Left renal cortex interstitium (tissue), 4 donors: ENCODE measurements around the gene PIP5KL1. TPM values are rescaled to one million over a fixed set of nuclear protein-coding genes. Genes with fewer than 3 reads are reported as not detected.

Source experiments
- DNase-seq, 4 donors: peaks; one replicate each; pipeline ENCODE4 v3.0.0-alpha.2; 2013; ENCODE audit warnings: low read depth in 4 of 4, low spot score in 2 of 4, missing footprints in 1 of 4
- polyA plus RNA-seq, 4 donors: library from polyadenylated mRNA; unstranded; fragments of 120-200 nt; gene quantifications; one replicate each; pipeline ENCODE4 v1.2.1, GENCODE V29; 2013; ENCODE audit not compliant: insufficient read length in 4 of 4

Gene PIP5KL1
- polyA plus RNA-seq, 4 donors, result 1.1 to 2.8 (median 2.3) TPM

DNA sequence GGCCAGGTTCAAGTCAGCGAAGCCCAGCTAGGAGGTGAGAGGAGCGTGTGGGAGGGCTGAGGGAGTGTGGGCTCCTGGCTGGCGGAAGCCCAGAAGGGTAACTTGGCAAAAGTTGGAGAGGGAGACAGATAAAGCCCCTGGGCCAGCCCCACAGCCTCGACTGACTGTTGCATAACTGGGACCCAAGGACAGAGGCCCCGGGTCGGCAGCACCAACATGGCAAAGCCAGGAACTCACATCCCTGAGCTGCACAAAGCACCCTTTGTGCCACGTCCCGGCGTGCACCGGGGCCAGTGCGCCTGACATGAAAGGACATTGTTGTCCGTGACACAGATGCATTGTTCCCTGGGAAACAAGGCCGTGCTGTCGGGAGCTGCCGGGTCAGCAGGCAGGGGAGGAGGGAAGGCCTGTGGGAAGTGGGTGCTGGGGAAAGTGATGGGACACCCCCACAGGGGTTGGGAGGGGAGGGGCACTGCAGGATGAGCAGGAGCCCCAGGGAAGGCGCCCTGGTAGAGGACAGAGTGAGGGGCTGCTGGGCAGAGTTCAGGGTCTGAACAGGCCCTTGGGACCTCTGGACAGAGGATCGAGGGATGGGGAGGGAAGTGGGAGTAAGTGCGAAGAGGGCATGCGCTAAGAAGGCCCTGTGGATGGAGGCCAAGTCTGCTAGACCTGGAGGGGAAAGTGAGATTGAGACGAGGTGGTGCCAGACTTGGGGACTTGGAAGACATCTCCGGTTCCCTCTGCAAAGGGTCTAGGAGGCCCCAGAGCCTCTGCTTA, 20.1 kb upstream of the PIP5KL1 start:
- no peak for DNase-seq

- DNase-seq, result no peak
Measured at GRCh38 chr9:127949827-127950512, 19.4 kb upstream of the PIP5KL1 start.

- no peak for DNase-seq
Measured at GRCh38 chr9:127947841-127948710, 17.5 kb upstream of the PIP5KL1 start.

DNA sequence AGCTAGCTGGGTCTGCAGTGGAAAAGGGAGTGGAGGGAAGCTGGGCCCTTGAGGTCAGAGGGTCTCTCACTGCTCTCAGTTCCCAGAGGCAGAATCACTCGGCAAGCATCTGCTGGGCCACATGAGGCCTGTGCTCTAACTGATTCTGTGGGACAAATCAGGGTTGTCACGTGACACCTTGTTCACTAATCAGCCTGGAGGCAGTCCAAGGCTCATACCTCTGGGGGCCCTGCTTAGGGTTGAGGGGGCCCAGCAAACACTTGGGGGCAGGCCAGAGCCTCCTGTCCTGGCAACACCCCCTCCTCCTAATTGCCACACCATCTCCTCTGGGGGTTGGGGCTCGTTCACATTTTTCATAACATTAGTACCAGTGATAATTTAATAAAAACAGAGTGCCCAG, 16.2 kb upstream of the PIP5KL1 start:
- DNase-seq, result no peak

DNA sequence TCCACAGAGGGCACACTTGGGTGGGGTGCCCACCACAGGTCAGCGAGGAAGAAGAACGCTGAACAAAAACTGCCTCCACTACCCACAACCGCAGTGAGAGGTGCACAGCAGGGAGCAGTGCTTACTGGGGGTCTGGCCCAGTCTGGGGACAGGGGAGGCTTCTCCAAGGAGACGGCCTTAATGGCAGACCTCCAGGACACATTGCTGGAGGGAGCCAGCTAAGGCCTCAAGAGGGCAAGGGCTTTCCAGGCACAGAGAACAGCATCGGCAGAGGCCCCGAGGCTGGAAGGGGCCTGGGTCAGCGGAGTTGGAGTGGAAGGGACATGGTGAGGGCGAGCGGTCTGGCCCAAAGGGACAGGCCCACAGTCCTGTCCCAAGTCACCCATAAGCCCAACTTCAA, 15.4 kb upstream of the PIP5KL1 start:
- no peak for DNase-seq

GRCh38 chr9:127945338-127945737, 14.8 kb upstream of the PIP5KL1 start:
- no peak for DNase-seq

- DNase-seq, result no peak
Measured at GRCh38 chr9:127944586-127945218, 14.1 kb upstream of the PIP5KL1 start.

GRCh38 chr9:127943731-127944144, 13.2 kb upstream of the PIP5KL1 start:
- DNase-seq, result no peak

DNA sequence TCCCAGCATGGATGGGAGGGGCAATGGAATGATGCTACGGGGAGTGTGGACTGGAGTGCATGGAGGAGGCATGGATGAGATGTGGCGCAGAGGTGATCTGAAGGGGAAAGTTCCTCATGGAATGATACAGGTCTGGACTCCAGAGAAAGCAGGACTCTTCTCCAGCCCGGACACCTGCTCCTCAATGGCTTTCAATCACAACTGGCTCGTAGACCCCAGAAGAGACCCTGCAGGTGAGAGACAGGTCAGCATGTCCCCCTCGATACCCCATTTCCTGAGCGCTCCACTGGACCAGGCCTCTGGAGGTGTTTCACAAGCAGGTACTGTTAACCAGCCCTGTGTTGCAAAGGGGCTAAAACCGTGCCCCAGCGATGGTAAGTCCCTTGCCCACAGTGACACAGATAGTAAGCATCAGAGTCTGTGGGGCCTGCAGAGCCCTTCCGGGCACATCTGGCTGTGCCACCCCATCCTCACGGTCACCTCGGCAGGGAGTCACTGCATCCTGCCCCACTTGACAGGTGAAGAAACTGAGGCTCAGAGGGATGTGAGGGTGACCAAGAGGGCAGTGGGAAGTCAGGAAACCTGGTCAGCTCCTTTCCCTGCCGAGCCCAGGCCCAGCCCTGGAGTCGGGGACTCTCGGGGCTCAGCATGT, 12.6 kb upstream of the PIP5KL1 start:
- DNase-seq, result no peak

GRCh38 chr9:127942216-127943010, 11.8 kb upstream of the PIP5KL1 start:
- DNase-seq, result no peak

- no peak for DNase-seq
Measured at GRCh38 chr9:127941961-127942215, 11.3 kb upstream of the PIP5KL1 start.

DNA sequence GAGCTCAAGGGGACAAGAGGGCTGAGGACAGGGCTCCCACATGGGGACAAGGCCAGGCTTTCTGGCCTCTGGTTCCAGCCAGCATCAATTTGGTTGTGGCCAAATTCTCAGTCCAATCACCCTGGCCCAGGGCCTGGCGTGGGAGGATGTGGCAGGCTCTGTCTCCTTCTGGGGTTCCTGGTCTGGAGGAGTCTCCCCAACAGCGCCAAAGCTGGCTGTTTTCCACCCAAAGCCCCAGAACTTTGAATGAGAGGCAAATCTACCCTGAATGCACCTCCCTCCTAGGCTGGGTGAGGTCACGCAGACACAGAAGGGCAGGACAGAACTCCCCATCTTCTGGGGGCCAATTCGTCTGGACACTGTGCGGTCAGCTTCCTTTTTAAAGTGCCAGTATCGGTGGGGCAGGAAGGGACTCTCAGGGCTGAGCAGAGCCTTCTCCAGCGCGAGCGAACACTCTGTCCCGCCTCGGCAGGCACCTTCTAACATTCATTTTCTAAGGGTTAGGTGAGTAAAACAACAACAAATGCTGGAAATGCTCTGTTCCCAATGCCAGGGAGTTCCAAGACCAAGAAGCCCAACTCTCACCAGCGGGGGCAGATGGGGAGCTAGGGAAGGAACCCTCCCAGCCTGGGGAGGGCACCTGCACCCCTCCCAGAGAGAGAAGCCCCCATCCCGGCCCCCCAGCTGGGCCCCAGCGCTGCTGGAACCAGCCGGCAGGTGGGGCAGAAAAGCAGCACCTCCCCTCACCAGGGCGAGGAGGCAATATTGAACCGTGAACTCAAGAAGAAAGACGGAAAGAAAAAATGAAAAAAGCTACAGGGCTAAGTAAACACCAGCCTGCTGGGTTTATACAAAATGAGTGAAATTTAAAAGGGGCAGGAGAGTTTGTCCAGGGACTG, 10.7 kb upstream of the PIP5KL1 start:
- DNase-seq, result no peak

DNA sequence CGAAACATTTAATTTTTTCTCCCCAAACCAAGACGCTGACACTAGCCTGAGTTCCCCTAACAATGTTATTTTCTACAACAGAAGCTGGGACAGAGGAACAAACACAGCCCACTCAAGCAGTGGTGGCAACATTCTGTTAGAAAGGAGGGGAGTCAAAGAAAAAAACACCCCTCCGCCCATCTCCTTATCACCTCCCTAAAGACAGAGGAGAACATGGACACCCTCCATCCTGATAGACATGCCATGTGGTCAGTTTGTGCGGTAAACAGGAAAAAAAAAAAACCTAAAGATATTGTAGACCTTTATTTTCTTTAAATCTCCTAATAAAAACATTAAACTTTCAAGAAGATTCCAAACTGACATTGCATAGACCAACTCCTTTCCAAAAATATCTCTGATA, 10.0 kb upstream of the PIP5KL1 start:
- no peak for DNase-seq

GRCh38 chr9:127938298-127938690, 7.7 kb upstream of the PIP5KL1 start:
- no peak for DNase-seq

- DNase-seq, result peak in 2 of 4 donors; percentile 75 to 79
Measured at GRCh38 chr9:127937388-127938297, 7.1 kb upstream of the PIP5KL1 start, which contains the start of gene DPM2. Gene DPM2 (minus strand): TSS chr9:127937854. CDS start chr9:127937820, 34 bp downstream.

- DNase-seq, result no peak
Measured at GRCh38 chr9:127937056-127937387, 6.4 kb upstream of the PIP5KL1 start.

DNA sequence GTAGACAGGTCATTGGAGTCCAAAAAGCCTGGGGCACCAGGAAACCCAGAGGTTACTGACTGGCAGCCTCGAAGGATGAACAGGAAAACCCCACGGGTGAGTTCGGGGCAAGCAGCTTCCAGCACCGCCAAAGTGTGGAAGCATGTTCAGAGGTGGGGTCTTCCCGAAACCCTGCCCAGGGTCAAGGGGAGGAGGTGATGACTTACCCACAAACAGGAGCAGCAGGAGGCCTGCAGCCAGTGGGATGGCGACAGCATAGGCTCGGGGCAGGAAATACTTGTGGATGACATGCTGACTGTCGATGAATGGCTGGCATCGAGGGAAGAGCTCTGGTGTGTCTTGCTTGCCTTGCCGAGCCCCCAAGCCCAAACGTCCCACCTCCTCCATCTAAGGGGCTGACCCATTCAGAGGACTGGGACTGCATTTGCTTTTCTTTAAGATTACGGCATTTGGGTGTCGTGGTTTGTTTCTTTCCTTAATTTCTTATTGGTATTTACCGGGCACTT, 5.8 kb upstream of the PIP5KL1 start:
- no peak for DNase-seq
